Naive thymus-derived CD4-positive, alpha-beta T cell (primary cell): Measurements from ENCODE around the gene GABARAPL1. TPM values are rescaled to one million over a fixed set of nuclear protein-coding genes. Genes with fewer than 3 reads are reported as not detected.
A peak's percentile ranks its signal among the peaks of the same experiment; 100 is the strongest.

Source experiments
- ATAC-seq: fragments of 150-1000 bp; cut with Tn5 transposase; 2 replicates; pipeline ENCODE4 v1.10.0; 2021; ENCODE audit warnings: mild to moderate bottlenecking, moderate library complexity
- CTCF ChIA-PET: fragments of 350-600 bp; sonication (Branson Sonifier 250); formaldehyde crosslinking; loops from one replicate; lab custom pipeline; 2021; ENCODE audit warnings: antibody characterized with exemption; lab: Charles Lee
- POLR2A ChIA-PET: fragments of 350-600 bp; sonication (Branson Sonifier 250); formaldehyde crosslinking; loops from one replicate; lab custom pipeline; 2021; ENCODE audit warnings: antibody characterized with exemption, inconsistent platforms; lab: Charles Lee
- DNase-seq, 9 donors: peaks; one replicate each; pipeline versions ENCODE4 v3.0.0 to v3.0.0-alpha.2; 2020 to 2022; ENCODE audit warnings: mixed read lengths in 1 of 9
- H3K27ac ChIP-seq: one replicate; pipeline ENCODE4 v1.7.0; 2013; ENCODE audit warnings: mild to moderate bottlenecking, low read depth, low read length, moderate library complexity
- H3K27me3 ChIP-seq, 2 donors: one replicate each; pipeline ENCODE4 v1.7.0; 2013; ENCODE audit warnings: low read length in 2 of 2, mild to moderate bottlenecking in 2 of 2, moderate library complexity in 2 of 2; ENCODE audit not compliant: control insufficient read depth in 2 of 2, insufficient read depth in 2 of 2
- H3K36me3 ChIP-seq, 3 experiments: 1 replicate in 2 of 3; 2 replicates in 1 of 3; pipeline ENCODE4 v1.7.0; 2013; ENCODE audit warnings: low read length in 3 of 3, mild to moderate bottlenecking in 3 of 3, moderate library complexity in 1 of 3; ENCODE audit not compliant: insufficient read depth in 3 of 3, control insufficient read depth in 2 of 3
- H3K4me1 ChIP-seq, 2 donors: one replicate each; pipeline ENCODE4 v1.7.0; 2013; ENCODE audit warnings: low read length in 2 of 2, mild to moderate bottlenecking in 2 of 2, moderate library complexity in 1 of 2; ENCODE audit not compliant: control insufficient read depth in 2 of 2, insufficient read depth in 2 of 2
- H3K4me3 ChIP-seq: 2 replicates; pipeline ENCODE4 v1.7.0; 2013; ENCODE audit warnings: mild to moderate bottlenecking, low read length
- H3K9me3 ChIP-seq, 3 experiments: 1 replicate in 2 of 3; 2 replicates in 1 of 3; pipeline ENCODE4 v1.7.0; 2013; ENCODE audit warnings: low read length in 3 of 3; ENCODE audit not compliant: control insufficient read depth in 2 of 3
- H3K27ac Mint-ChIP-seq, 9 donors: one replicate each; pipeline ENCODE4 v1.8.0; 2020 to 2022; ENCODE audit warnings: mixed read lengths in 9 of 9, mild to moderate bottlenecking in 8 of 9, moderate library complexity in 5 of 9, inconsistent platforms in 2 of 9
- H3K27me3 Mint-ChIP-seq, 5 donors: one replicate each; pipeline ENCODE4 v1.8.0; 2021 to 2022; ENCODE audit warnings: mixed read lengths in 5 of 5, mild to moderate bottlenecking in 1 of 5
- H3K36me3 Mint-ChIP-seq, 5 donors: one replicate each; pipeline ENCODE4 v1.8.0; 2020 to 2022; ENCODE audit warnings: mixed read lengths in 5 of 5, mild to moderate bottlenecking in 3 of 5, inconsistent platforms in 1 of 5
- H3K4me1 Mint-ChIP-seq, 7 donors: one replicate each; pipeline ENCODE4 v1.8.0; 2020 to 2022; ENCODE audit warnings: mixed read lengths in 7 of 7, mild to moderate bottlenecking in 3 of 7, inconsistent platforms in 1 of 7
- H3K4me3 Mint-ChIP-seq, 10 donors: one replicate each; pipeline ENCODE4 v1.8.0; 2020 to 2022; ENCODE audit warnings: mild to moderate bottlenecking in 10 of 10, mixed read lengths in 10 of 10, moderate library complexity in 6 of 10, inconsistent platforms in 2 of 10
- H3K9me3 Mint-ChIP-seq, 11 donors: one replicate each; pipeline ENCODE4 v1.8.0; 2020 to 2022; ENCODE audit warnings: mixed read lengths in 11 of 11, mild to moderate bottlenecking in 4 of 11, inconsistent platforms in 1 of 11, moderate library complexity in 1 of 11
- intact Hi-C, 2 donors: fragments of 100-400 bp; cut with micrococcal nuclease; formaldehyde crosslinking; loops; one replicate each; pipeline ENCODE4 v1.15.1; 2023
- polyA plus RNA-seq, 2 donors: library from polyadenylated mRNA; unstranded; fragments of 300-500 nt; fragmentation: Illumina TruSeq; gene quantifications; one replicate each; pipeline ENCODE4 v1.2.3, GENCODE V29; 2021
- total RNA-seq, 6 experiments: library from RNA in 5 of 6; stranded (reverse) in 5 of 6; gene quantifications; 1 replicate in 5 of 6; 2 replicates in 1 of 6; pipeline ENCODE4 v1.2.3 and lab custom pipeline; 2021 to 2026

Gene GABARAPL1
- total and polyA plus RNA-seq, 7 experiments from 2014 or later = 3.7 to 165 (median 28.2) TPM

DNA sequence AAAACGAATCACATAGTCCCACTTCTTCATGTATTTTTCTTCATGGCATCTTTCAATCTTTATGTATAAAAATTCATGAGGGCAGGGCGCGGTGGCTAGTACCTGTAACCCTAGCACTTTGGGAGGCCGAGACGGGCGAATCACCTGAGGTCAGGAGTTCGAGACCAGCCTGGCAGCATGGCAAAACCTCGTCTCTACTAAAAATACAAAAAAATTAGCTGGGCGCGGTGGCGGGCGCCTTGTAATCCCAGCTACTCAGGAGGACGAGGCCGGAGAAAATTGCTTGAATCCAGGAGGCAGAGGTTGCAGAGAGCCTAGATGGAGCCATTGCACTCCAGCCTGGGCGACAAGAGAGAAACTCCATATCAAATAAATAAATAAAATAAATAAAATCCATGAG, 2.5 kb upstream of the GABARAPL1 start:
- no peak overlapping the region for H3K27ac Mint-ChIP-seq
- ATAC-seq = no peak
- peaks cover 0 to 38% (median 0%) of the 10 kb centered on the region in 5 donors for H3K27me3 Mint-ChIP-seq

DNA sequence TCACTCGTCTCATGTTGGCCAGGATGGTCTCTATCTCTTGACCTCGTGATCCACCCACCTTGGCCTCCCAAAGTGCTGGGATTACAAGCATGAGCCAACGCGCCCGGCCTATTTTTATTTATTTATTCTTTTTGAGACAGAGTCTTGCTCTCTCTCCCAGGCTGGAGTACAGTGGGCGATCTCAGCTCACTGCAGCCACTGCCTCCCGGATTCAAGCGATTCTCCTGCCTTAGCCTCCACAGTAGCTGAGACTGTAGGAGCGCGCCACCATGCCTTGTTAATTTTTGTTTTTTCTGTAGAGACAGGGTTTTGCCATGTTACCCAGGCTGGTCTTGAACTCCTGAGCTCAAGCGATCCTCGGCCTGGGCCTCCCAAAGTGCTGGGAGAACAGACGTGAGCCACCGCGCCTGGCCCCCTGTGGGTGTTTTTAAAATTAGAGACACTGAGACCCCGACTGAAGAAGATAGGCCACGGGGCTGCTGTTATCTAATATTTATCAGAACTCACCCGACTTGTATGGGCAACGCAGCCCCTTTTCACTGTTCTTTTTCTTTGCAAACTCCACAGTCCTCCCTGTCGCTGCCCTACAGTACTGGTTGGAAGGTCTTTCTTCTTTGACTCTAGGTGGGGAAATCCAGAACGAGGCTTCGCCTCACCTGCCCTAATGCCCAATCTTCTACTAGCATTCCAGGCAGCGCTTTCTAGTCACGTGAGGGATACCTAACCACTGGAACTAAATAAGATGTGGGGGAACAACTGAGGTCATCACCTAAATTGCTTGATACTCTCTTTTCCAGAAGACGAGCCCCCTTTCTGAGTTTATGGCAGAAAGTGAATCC, 1.4 kb upstream of the GABARAPL1 start:
- H3K36me3 ChIP-seq = peaks cover 0 to 5% (median 0%) of the 10 kb centered on the region in 3 experiments
- DNase-seq = no peak
- Mint-ChIP-seq H3K36me3 (no peaks in the 10 kb centered on the region), H3K9me3 (peaks cover 0 to 4% (median 0%) of the 10 kb centered on the region in 11 donors), H3K4me3 (peak overlapping the region in 4 of 10 donors; percentile 94 to 98 (median 96)), H3K27me3 (peaks cover 0 to 37% (median 0%) of the 10 kb centered on the region in 5 donors), H3K27ac (peak overlapping the region in 7 of 9 donors; percentile 88 to 98 (median 94)), H3K4me1 (peaks cover 14 to 31% (median 25%) of the 10 kb centered on the region in 7 donors)
- H3K9me3 ChIP-seq = no peaks in the 10 kb centered on the region
- no peak for ATAC-seq
- intact Hi-C loops = loop anchor here (5.0 to 10.0 kb wide), 6 partner anchors 153 to 1863 kb away; partner anchors contain the start of gene BCL2L14 (in 1 of the 2)
- H3K4me1 ChIP-seq = peaks cover 12 to 22% of the 10 kb centered on the region in 2 donors
- CTCF ChIA-PET = no interaction called here
- POLR2A ChIA-PET = no interaction called here
- no peak overlapping the region for H3K4me3 ChIP-seq
- H3K27ac ChIP-seq = no peak overlapping the region
- H3K27me3 ChIP-seq = no peaks in the 10 kb centered on the region

More for the DNA sequence above, 2.5 kb upstream of the GABARAPL1 start:
- Histone ChIP-seq H3K27me3 (no peaks in the 10 kb centered on the region), H3K27ac (no peak overlapping the region), H3K36me3 (peaks cover 0 to 5% (median 0%) of the 10 kb centered on the region in 3 experiments), H3K4me3 (no peak overlapping the region), H3K9me3 (no peaks in the 10 kb centered on the region), H3K4me1 (peaks cover 12 to 13% of the 10 kb centered on the region in 2 donors)
- peaks cover 9 to 26% (median 19%) of the 10 kb centered on the region in 7 donors for H3K4me1 Mint-ChIP-seq
- intact Hi-C loops = loop anchor here (5.0 to 10.0 kb wide), 6 partner anchors 155 to 1865 kb away; partner anchors contain the start of gene BCL2L14 (in 1 of the 2)
- POLR2A ChIA-PET = interaction anchor here (0.5 to 0.6 kb wide), 2 partner anchors 19 to 428 kb away, joined by 5 read pairs; no protein-coding TSS in a partner anchor
- no peaks in the 10 kb centered on the region for H3K36me3 Mint-ChIP-seq
- DNase-seq = no peak
- H3K4me3 Mint-ChIP-seq = peak overlapping the region in 1 of 10 donors; percentile 51
- peaks cover 0 to 4% (median 0%) of the 10 kb centered on the region in 11 donors for H3K9me3 Mint-ChIP-seq
- CTCF ChIA-PET = interaction anchor here (0.6 kb wide), 1 partner anchor 9 kb away, joined by 5 read pairs; no protein-coding TSS in a partner anchor

DNA sequence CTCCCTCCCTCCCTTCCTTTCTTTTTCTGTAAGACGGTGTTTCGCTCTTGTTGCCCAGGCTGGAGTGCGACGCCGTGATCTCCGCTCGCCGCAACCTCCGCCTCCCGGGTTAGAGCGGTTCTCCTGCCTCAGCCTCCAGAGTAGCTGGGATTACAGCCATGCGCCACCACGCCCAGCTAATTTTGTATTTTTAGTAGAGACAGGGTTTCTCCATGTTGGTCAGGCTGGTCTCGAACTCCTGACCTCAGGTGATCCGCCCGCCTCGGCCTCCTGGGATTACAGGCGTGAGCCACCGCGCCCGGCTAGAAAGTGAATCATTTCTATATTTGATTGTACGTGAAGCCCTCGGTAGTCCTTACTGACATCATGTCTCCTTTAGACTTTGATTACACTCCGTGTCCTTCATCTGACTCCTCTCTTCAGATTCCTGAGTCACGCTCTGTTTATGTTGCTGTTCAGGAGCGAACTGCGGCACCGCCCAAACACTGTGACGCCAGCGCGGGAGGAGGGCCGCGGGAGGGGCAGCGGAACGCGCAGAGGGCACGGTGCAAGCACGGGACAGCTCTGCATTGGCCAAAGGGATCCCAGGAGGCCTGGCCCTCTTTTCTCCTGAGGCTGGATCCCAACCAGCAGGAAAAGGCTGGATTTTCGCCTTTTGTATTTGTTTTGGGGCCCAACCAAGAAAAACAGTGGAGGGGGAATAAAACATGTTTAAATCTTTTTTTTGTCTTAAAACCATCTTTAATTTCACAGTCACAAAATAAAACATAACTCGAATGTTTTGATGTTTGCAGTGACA, 538 bp upstream of the GABARAPL1 start:
- ChIA-PET CTCF (no interaction called here), POLR2A (interaction anchor here (0.5 to 2.8 kb wide), 7 partner anchors 153 to 959 kb away, joined by 3 to 13 read pairs (median 4); partner anchors contain the start of genes CLEC2B, MAGOHB and SMIM10L1)
- peaks cover 14 to 31% (median 25%) of the 10 kb centered on the region in 7 donors for H3K4me1 Mint-ChIP-seq
- H3K4me3 ChIP-seq = peak overlapping the region; percentile 91
- ATAC-seq = peak; percentile 85
- peaks cover 0 to 4% (median 0%) of the 10 kb centered on the region in 11 donors for H3K9me3 Mint-ChIP-seq
- peaks cover 0 to 5% (median 0%) of the 10 kb centered on the region in 3 experiments for H3K36me3 ChIP-seq
- H3K36me3 Mint-ChIP-seq = no peaks in the 10 kb centered on the region
- intact Hi-C loops = loop anchor here (1.0 to 10.0 kb wide), 18 partner anchors 22 to 1969 kb away; partner anchors contain the start of genes CLEC2B (in 2 of the 2), MAGOHB (in 2 of the 2), SMIM10L1 (in 2 of the 2) and BCL2L14 (in 1 of the 2)
- H3K27ac ChIP-seq = peak overlapping the region; percentile 84
- peaks cover 12 to 22% of the 10 kb centered on the region in 2 donors for H3K4me1 ChIP-seq
- no peaks in the 10 kb centered on the region for H3K9me3 ChIP-seq
- H3K4me3 Mint-ChIP-seq = peak overlapping the region; percentile 94 to 98 (median 96)
- peak; percentile 76 to 90 (median 85) for DNase-seq
- peak overlapping the region; percentile 91 to 99 (median 96) for H3K27ac Mint-ChIP-seq
- H3K27me3 Mint-ChIP-seq = peaks cover 0 to 37% (median 0%) of the 10 kb centered on the region in 5 donors
- no peaks in the 10 kb centered on the region for H3K27me3 ChIP-seq

DNA sequence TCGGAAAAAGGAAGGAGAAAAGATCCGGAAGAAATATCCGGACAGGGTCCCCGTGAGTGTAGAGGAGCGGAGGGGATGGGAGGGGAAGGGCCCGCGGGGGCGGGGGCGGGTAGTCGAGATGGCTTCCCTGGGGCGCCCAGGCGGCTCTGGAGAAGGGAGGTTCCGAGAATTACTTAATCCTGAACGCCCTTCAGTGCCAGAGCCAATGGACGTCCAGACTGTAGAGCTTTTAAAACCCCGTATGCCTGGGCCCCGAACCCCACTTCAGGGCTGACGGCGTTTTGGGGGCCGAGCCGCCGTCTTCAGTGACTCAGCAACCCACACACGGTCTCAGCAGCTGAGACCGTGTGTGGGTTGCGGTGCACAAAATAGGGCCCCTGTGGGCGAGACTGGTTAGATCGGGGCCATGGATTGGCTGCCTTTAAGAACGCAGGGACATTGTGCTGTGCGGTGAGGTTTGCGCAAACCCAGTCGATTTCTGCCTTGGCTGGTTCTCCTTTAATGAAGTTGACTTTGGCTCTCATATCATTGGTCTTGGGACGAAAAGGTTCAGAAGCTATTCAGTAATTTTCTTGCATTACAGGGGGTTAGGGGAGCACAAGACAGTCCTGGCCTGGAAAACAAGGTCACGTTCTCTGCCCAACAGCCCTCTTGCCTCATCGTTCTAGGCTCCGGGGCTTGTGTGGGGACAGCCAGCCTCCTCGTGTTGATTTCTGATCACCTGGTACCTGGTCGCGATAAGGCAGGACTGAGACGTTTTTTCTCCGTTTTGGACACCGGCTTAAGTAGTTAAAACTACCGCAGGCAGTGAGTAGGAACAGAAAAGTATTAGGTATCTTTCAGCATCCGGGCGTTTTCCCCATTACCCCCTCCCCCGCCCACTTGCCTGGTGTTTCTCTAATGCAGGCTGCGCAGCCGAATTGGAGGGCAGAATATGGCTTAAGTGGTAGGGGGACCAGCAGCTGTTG, 775 bp downstream of the GABARAPL1 start:
- H3K36me3 Mint-ChIP-seq = no peaks in the 10 kb centered on the region
- Histone ChIP-seq H3K9me3 (no peaks in the 10 kb centered on the region), H3K27ac (peak overlapping the region; percentile 84), H3K4me3 (peak overlapping the region; percentile 91), H3K4me1 (peaks cover 12 to 22% of the 10 kb centered on the region in 2 donors), H3K27me3 (no peaks in the 10 kb centered on the region), H3K36me3 (peaks cover 0 to 5% (median 0%) of the 10 kb centered on the region in 3 experiments)
- H3K27me3 Mint-ChIP-seq = peaks cover 0 to 30% (median 0%) of the 10 kb centered on the region in 5 donors
- ATAC-seq (peak; percentile 74), DNase-seq (peak; percentile 53 to 78 (median 63))
- H3K9me3 Mint-ChIP-seq = peaks cover 0 to 4% (median 0%) of the 10 kb centered on the region in 11 donors
- peaks cover 14 to 31% (median 25%) of the 10 kb centered on the region in 7 donors for H3K4me1 Mint-ChIP-seq
- intact Hi-C loops = loop anchor here (2.0 to 10.0 kb wide), 11 partner anchors 151 to 1971 kb away; partner anchors contain the start of genes BCL2L14 (in 1 of the 2), CLEC2B (in 1 of the 2) and YBX3 (in 1 of the 2)
- peak overlapping the region; percentile 94 to 98 (median 96) for H3K4me3 Mint-ChIP-seq
- ChIA-PET CTCF (interaction anchor here (0.6 to 1.1 kb wide), 2 partner anchors 12 to 60 kb away, joined by 3 read pairs; no protein-coding TSS in a partner anchor), POLR2A (interaction anchor here (1.0 to 2.8 kb wide), 6 partner anchors 152 to 958 kb away, joined by 3 to 13 read pairs (median 6); partner anchors contain the start of genes CD69, CLEC2B, MAGOHB and SMIM10L1)
- H3K27ac Mint-ChIP-seq = peak overlapping the region; percentile 91 to 99 (median 96)
